ENCODE data around the gene PRKAB2.
A peak's percentile ranks its signal among the peaks of the same experiment; 100 is the strongest.

Gene PRKAB2

GRCh38 chr1:147105909-147106308, 66.4 kb downstream of the PRKAB2 start:
- peak overlapping the region; percentile 86 for H3K27ac ChIP-seq
- TF ChIP-seq CTCF (conservative IDR thresholded peaks at IDR 0.05) = no peak
- TF ChIP-seq ZFX (IDR thresholded peaks at IDR 0.05) = 0 out of 2 replicates have a peak, but pooled peaks have one; percentile 19
